GM21381 (cell line): Measurements from ENCODE around the gene MRTO4.
"Not testable (repeated sequence)": the region's sequence is repeated elsewhere in the genome, so short reads cannot be mapped to it uniquely, and the experiment has no call there.

Source experiments
- ATAC-seq: cut with Tn5 transposase; IDR thresholded peaks from one replicate; pipeline ENCODE4 v1.9.1; 2021; ENCODE audit warnings: mild to moderate bottlenecking, moderate library complexity; ENCODE audit not compliant: unreplicated experiment

Gene MRTO4

GRCh38 chr1:19251305-19252196 is at the start of gene MRTO4, which contains the start of gene EMC1:
TSS of gene MRTO4 (plus strand) at chr1:19251805. CDS start at chr1:19251836, 31 bp downstream.
TSS of gene EMC1 (minus strand) at chr1:19251524. CDS start at chr1:19251509, 15 bp downstream.
- ATAC-seq: peak; percentile 87

GRCh38 chr1:19202396-19202795 is 49.2 kb upstream of the MRTO4 start:
- no peak for ATAC-seq

GRCh38 chr1:19203440-19203839 is 48.2 kb upstream of the MRTO4 start:
- ATAC-seq: no peak

- no peak for ATAC-seq
These were observed 46.9 kb upstream of the MRTO4 start for GRCh38 chr1:19204446-19205266.

GRCh38 chr1:19205403-19205802 is 46.2 kb upstream of the MRTO4 start:
- ATAC-seq: no peak

GRCh38 chr1:19205845-19206244 is 45.8 kb upstream of the MRTO4 start:
- no peak for ATAC-seq

- no peak for ATAC-seq
These were observed 44.7 kb upstream of the MRTO4 start for GRCh38 chr1:19206947-19207346.

GRCh38 chr1:19208710-19209438 is 42.7 kb upstream of the MRTO4 start:
- no peak for ATAC-seq

- ATAC-seq: peak; percentile 41
These were observed 42.1 kb upstream of the MRTO4 start for GRCh38 chr1:19209439-19209989.

- ATAC-seq: peak; percentile 87
These were observed 41.4 kb upstream of the MRTO4 start, which contains the start of gene UBR4 for GRCh38 chr1:19209990-19210771. TSS of gene UBR4 (minus strand) at chr1:19210266. CDS start at chr1:19210248, 18 bp downstream.

GRCh38 chr1:19210772-19211549 is 40.6 kb upstream of the MRTO4 start:
- no peak for ATAC-seq

GRCh38 chr1:19212167-19212566 is 39.4 kb upstream of the MRTO4 start:
- ATAC-seq: no peak

- ATAC-seq: no peak
These were observed 38.0 kb upstream of the MRTO4 start for GRCh38 chr1:19213580-19213979.

- ATAC-seq: not testable (repeated sequence)
These were observed 35.0 kb upstream of the MRTO4 start for GRCh38 chr1:19216585-19216984.

GRCh38 chr1:19219451-19219850 is 32.2 kb upstream of the MRTO4 start:
- no peak for ATAC-seq

- ATAC-seq: no peak
These were observed 31.3 kb upstream of the MRTO4 start for GRCh38 chr1:19220080-19220846.

- no peak for ATAC-seq
These were observed 30.6 kb upstream of the MRTO4 start for GRCh38 chr1:19220991-19221390.

- no peak for ATAC-seq
These were observed 29.0 kb upstream of the MRTO4 start for GRCh38 chr1:19222573-19222972.
